NCI-H446 (cell line): Measurements from ENCODE around the gene ABHD4.
"Not testable (repeated sequence)": the region's sequence is repeated elsewhere in the genome, so short reads cannot be mapped to it uniquely, and the experiment has no call there.

Experiments
- DNase-seq, 2 experiments: peaks; one replicate each; lab custom pipeline; 2025; lab: John Stamatoyannopoulos, UW

ABHD4 gene

GRCh38 chr14:22589096-22589839 lies 8.8 kb upstream of the ABHD4 start, which contains the start of gene DAD1:
TSS of gene DAD1 (minus strand) at chr14:22589224. CDS start at chr14:22589157, 67 bp downstream.
- DNase-seq, result peak; percentile 99 to 100

DNA sequence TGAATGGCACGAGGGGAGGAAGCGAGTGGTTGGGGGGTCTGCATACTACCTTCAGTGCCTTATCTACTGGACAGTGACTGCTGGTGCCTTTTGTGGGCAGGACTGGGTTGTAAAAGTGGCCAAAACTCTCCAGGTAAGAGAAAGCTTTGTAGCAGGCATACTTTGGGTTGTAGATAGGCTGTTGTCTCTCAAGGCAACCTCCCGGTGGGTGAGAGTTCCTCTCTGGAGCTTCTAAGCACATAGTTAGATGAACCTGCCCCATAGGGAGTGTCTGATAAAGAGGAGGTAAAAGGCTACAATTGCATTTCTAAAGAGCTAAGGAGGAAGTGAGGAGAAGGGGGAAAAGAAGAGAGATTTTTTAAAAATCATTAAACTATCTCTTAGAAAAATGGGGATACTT lies 4.9 kb upstream of the ABHD4 start:
- no peak for DNase-seq

- no peak for DNase-seq
These were observed 4.5 kb upstream of the ABHD4 start for GRCh38 chr14:22593601-22594000.

- no peak for DNase-seq
These were observed 3.9 kb upstream of the ABHD4 start for GRCh38 chr14:22594156-22594716.

DNA sequence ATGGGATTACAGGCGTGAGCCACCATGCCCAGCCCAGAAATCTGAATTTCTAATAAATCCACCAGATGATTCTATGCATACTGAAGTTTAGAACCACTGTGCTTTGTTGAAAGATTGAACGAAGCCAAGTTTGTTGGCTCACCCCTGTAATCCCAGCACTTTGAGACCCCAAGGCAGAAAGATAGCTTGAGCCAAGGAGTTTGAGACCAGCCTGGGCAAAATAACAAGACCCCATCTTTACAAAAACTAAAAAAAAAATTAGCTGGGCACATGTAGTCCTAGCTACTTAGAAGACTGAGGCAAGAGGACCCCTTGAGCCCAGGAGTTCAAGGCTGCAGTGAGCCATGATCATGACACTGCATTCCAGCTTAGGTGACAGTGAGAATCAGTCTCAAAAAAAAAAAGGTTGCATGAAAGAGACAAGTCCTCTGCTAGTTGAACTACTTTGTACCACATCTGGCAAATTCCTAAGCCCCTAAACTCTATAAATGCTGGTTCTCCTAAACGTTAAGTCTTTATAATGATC lies 1.7 kb upstream of the ABHD4 start:
- no peak for DNase-seq

DNA sequence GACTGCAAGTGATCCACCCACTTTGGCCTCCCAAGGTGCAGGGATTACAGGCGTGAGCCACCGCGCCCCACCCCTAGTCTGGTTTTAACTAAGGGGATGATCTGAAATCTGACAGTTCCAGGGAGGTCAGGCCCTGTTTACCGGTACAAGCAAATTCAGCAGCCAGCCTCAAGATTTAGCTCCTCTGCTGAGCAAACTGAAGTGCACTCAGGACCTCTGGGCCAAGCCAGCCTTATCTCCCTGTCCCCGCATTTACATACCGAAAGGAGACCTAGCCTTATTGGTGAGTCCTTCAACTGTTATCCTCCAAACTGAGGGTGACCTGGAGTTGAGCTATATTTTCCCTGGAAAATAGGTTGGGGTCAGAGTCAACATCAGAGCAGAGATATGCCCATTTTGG lies 835 bp upstream of the ABHD4 start:
- DNase-seq, result no peak

DNA sequence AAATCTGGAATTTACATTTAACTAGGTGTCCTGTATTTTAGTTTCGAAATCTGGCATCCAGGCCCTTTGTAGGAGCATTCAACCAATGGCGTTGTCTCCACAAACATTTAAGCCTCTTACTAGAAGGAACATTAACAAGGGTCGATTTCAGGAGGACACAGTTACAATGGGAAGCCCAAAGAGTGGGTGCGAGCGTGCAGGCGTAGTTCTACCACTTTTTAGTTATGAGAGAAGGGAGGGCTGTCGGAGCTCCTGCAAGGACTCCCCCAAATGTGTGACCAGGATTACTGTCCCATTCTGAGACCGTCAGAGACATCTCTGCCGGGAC lies 365 bp upstream of the ABHD4 start:
- DNase-seq, result no peak

DNA sequence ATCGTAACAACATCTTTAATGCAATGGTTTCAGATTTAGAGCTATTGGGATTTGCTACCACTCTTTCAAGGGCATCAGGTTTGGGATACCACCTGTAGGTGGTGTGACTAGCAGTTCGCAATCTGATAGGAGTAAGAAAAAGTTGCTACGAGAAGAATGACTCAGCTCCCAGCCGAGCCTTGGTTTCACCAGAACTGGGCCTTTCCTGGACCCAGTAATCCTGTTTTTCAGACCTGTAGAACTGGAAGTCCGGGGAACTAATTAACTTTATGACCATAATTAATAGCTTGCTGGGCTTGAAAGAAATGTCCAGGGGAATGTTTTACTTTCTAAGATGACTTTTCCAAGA lies 770 bp downstream of the ABHD4 start:
- DNase-seq, result no peak

- no peak for DNase-seq
These were observed 1.2 kb downstream of the ABHD4 start for GRCh38 chr14:22599349-22599748.

DNA sequence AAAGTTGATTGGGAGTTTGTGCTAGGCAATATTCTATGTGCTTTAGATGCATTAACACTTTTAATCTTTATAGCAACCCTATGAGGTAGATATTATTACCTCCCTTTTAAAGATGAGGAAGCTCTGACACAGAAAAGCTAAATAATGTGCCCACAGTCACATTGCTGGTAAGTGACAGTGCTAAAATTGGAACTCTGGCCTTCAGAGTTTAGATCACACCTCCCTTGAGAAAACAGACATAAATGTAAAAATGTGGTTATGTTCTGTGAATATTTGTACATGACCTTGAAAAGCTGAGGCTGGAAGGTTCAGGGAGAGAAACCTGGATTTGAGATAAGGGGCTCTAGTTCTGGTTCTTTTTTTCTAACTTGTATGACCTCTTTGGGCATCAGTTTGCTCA lies 1.9 kb downstream of the ABHD4 start:
- DNase-seq, result no peak

DNA sequence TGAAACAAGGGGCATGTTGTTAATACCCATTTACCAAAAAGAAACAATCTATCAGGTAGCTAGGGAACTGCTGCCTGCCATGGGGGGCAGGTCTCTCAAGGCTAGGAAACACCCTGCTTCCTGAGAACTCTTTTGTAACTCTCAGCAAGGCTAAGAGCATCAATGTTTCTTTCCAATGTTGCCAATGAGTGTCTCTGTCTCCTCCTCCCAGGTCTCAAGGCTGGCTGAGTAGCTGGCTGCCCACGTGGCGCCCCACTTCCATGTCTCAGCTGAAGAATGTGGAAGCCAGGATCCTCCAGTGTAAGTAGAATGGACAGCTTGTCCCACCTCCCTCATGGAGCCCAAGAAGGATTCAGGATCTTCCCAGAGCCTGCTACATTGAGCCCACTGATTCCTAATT lies 3.4 kb downstream of the ABHD4 start:
- no peak for DNase-seq

- DNase-seq, result no peak
These were observed 3.9 kb downstream of the ABHD4 start for GRCh38 chr14:22601996-22602395.

DNA sequence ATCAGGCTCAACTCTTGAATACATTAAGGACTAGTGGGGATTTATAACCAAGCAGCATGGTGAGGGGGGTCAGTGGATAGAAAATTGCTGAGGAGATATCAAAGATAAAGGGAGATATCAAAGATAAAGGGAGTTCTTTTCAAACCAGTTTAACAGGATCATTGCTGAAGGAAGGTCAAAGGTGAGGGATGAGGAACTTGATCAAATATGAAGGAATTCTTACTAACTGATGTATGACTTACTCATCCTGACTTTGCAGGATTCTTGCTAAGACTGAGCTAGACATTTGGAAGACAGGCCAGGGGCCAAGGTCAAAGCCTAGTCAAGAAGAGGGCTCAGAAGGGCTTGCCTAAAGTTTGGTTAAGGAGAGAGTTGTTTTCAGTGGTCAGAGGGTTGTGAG lies 4.8 kb downstream of the ABHD4 start:
- DNase-seq, result no peak

GRCh38 chr14:22606380-22606779 lies 8.3 kb downstream of the ABHD4 start:
- DNase-seq, result no peak

- DNase-seq, result no peak
These were observed 9.2 kb downstream of the ABHD4 start for GRCh38 chr14:22607291-22607690.

DNA sequence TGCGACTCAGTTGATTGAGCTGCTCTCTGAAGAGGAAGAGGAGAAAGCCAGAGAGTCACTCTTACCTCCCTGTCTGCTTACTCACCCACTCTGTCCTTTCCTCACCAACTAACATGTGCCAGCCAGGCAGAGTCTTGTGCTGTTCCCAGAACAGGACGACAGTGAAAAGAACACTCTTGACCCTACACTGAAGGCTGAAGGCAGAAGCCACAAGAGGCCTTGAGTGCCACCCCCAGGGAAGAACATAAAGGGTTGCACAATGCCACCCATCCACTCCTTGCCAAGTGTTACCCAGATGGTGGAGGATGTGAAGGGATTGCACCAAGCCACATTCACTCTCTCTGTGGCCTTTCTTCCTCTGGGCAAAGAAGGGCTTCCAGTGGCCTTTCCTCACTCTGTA lies 12.8 kb downstream of the ABHD4 start:
- DNase-seq, result no peak

- DNase-seq, result no peak
These were observed 15.1 kb downstream of the ABHD4 start for GRCh38 chr14:22613106-22613695.

DNA sequence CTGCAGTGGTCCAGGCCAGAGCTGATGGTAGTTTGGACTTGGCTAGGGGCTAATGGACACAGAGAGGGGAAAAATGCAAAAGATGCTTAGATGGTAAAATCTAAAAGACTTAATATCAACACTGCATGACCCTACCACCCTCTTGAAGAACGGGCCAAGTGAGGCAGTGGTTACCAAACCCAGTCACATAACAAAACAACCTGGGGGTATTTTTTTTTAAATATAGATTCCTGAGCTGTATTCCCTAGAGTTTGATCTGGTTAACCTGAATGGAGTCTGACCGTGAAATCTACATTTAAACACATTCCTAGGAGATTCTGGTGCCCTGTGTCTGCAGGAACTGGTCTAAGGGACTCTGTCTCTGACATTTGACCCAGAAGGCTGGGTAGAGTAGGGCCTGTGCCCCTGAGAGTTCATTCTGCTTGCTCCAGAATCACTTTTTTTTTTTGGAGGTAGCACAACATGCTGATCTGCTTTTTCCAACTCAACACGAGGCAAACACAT lies 15.7 kb downstream of the ABHD4 start:
- no peak for DNase-seq

GRCh38 chr14:22614240-22614799 lies 16.2 kb downstream of the ABHD4 start:
- DNase-seq, result no peak

DNA sequence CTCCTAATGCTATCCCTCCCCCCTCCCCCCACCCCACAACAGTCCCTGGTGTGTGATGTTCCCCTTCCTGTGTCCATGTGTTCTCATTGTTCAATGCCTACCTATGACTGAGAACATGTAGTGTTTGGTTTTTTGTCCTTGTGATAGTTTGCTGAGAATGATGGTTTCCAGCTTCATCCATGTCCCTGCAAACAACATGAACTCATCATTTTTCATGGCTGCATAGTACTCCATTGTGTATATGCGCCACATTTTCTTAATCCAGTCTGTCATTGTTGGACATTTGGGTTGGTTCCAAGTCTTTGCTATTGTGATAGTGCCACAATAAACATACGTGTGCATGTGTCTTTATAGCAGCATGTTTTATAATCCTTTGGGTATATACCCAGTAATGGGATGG lies 17.7 kb downstream of the ABHD4 start:
- DNase-seq, result not testable (repeated sequence)

- no peak for DNase-seq
These were observed 24.2 kb downstream of the ABHD4 start for GRCh38 chr14:22622255-22622654.

- no peak for DNase-seq
These were observed 24.9 kb downstream of the ABHD4 start for GRCh38 chr14:22623047-22623446.

GRCh38 chr14:22626590-22626989 lies 28.5 kb downstream of the ABHD4 start:
- no peak for DNase-seq
